GM12878 (cell line): Measurements from ENCODE around the gene SGF29. TPM values are rescaled to one million over a fixed set of nuclear protein-coding genes. Genes with fewer than 3 reads are reported as not detected.

Experiments
- ATAC-seq: fragments of 200-7000 bp; cut with Tn5 transposase; 3 replicates; pipeline ENCODE4 v1.9.1; 2020; ENCODE audit warnings: mild to moderate bottlenecking, moderate library complexity
- BruUV-seq: library from RNA; stranded (reverse); fragments of 400-500 nt; replicated peaks from 2 replicates; lab custom pipeline; 2021; lab: Mats Ljungman, UMichigan
- CTCF ChIA-PET: fragments of 300-600 bp; sonication (Branson Sonifier 250); formaldehyde crosslinking; extraction: SDS; loops from one replicate; lab custom pipeline; 2021; ENCODE audit warnings: inconsistent platforms; lab: Yijun Ruan, JAX
- POLR2A ChIA-PET: fragments of 350-600 bp; formaldehyde crosslinking; extraction: SDS; loops from one replicate; lab custom pipeline; 2021; ENCODE audit warnings: inconsistent platforms; lab: Charles Lee
- RAD21 ChIA-PET: fragments of 300-600 bp; sonication (Branson Sonifier 250); formaldehyde crosslinking; loops from one replicate; lab custom pipeline; 2023; ENCODE audit warnings: antibody characterized with exemption; ENCODE audit not compliant: unreplicated experiment; lab: Charles Lee
- SMC1A ChIA-PET: fragments of 300-600 bp; sonication (Branson Sonifier 250); formaldehyde crosslinking; loops from one replicate; lab custom pipeline; 2023; ENCODE audit not compliant: unreplicated experiment, uncharacterized antibody; lab: Charles Lee
- DNase-seq: peaks from one replicate; pipeline ENCODE4 v3.0.0-alpha.2; 2011; ENCODE audit warnings: low read depth, low spot score
- FAIRE-seq: peaks from 3 replicates; lab custom pipeline; 2011; peaks lifted over from hg19 to GRCh38; lab: Jason Lieb, UNC
- H2AFZ ChIP-seq: 2 replicates; pipeline ENCODE4 v1.6.0; 2011; ENCODE audit warnings: low read depth, low read length, control low read depth; ENCODE audit not compliant: control insufficient read depth
- H3K27ac ChIP-seq: 2 replicates; pipeline ENCODE4 v1.5.1; 2011; ENCODE audit warnings: control low read depth; ENCODE audit not compliant: control insufficient read depth, insufficient read depth
- H3K27me3 ChIP-seq, 2 experiments: replicated peaks in 1 of 2; 2 replicates each; pipeline versions ENCODE4 v1.6.0 to v1.6.1; 2011; ENCODE audit warnings: low read length in 1 of 2; ENCODE audit not compliant: control insufficient read depth in 2 of 2, insufficient read depth in 2 of 2
- H3K36me3 ChIP-seq, 2 experiments: 2 replicates each; pipeline ENCODE4 v1.5.1; 2011; ENCODE audit warnings: low read length in 1 of 2; ENCODE audit not compliant: control insufficient read depth in 2 of 2, insufficient read depth in 2 of 2
- H3K4me1 ChIP-seq: 2 replicates; pipeline ENCODE4 v1.6.1; 2011; ENCODE audit warnings: mild to moderate bottlenecking, low read length, moderate library complexity, mixed read lengths; ENCODE audit not compliant: control insufficient read depth, insufficient read depth
- H3K4me2 ChIP-seq: 2 replicates; pipeline ENCODE4 v1.6.0; 2011; ENCODE audit warnings: control low read depth; ENCODE audit not compliant: control insufficient read depth, insufficient read depth
- H3K4me3 ChIP-seq: fragments of 200-600 bp; sonication (generic); 2 replicates; pipeline ENCODE4 v1.5.1; 2016
- H3K79me2 ChIP-seq: 2 replicates; pipeline ENCODE4 v1.6.0; 2011; ENCODE audit warnings: low read length; ENCODE audit not compliant: control insufficient read depth, insufficient read depth
- H3K9ac ChIP-seq: 2 replicates; pipeline ENCODE4 v1.8.0; 2011; ENCODE audit warnings: low read length, control low read depth, mixed read lengths; ENCODE audit not compliant: control insufficient read depth, insufficient read depth
- H3K9me3 ChIP-seq: replicated peaks from 3 replicates; pipeline ENCODE4 v1.5.1; 2011; ENCODE audit warnings: mild to moderate bottlenecking, low read length; ENCODE audit not compliant: control insufficient read depth, insufficient read depth
- H4K20me1 ChIP-seq: 2 replicates; pipeline ENCODE4 v1.6.0; 2011; ENCODE audit not compliant: control insufficient read depth, insufficient read depth
- BMI1 ChIP-seq: fragments of 450-650 bp; IDR thresholded peaks from 2 replicates; pipeline ENCODE4 v1.6.1; 2016; ENCODE audit warnings: mild to moderate bottlenecking, moderate library complexity, borderline replicate concordance
- CREB1 ChIP-seq: IDR thresholded peaks from 2 replicates; pipeline ENCODE4 v1.6.1; 2012; ENCODE audit warnings: low read depth, mild to moderate bottlenecking, inconsistent platforms
- CTCF ChIP-seq, 3 experiments: IDR thresholded peaks in 2 of 3; conservative IDR thresholded peaks in 1 of 3; 2 replicates each; pipeline ENCODE4 v1.5.1; 2011; ENCODE audit warnings: low read depth in 3 of 3, low read length in 3 of 3, mild to moderate bottlenecking in 3 of 3, control low read depth in 2 of 3, moderate library complexity in 2 of 3, inconsistent platforms in 1 of 3, mixed read lengths in 1 of 3; ENCODE audit not compliant: control insufficient read depth in 2 of 3, insufficient read depth in 1 of 3; ENCODE audit errors: extremely low read depth in 1 of 3
- DPF2 ChIP-seq: fragments of 450-650 bp; IDR thresholded peaks from 2 replicates; pipeline ENCODE4 v1.6.1; 2017; ENCODE audit warnings: mild to moderate bottlenecking
- JUNB ChIP-seq: IDR thresholded peaks from 2 replicates; pipeline ENCODE4 v1.6.1; 2016; ENCODE audit warnings: antibody characterized with exemption, mild to moderate bottlenecking
- POU2F2 ChIP-seq: IDR thresholded peaks from 3 replicates; pipeline ENCODE4 v1.6.1; 2011; ENCODE audit warnings: low read depth, mild to moderate bottlenecking, low read length, borderline replicate concordance
- RAD21 ChIP-seq: IDR thresholded peaks from 2 replicates; pipeline ENCODE4 v1.6.1; 2011; ENCODE audit warnings: mild to moderate bottlenecking, low read depth, low read length, moderate library complexity; ENCODE audit not compliant: insufficient read depth
- RB1 ChIP-seq: fragments of 450-650 bp; formaldehyde crosslinking; IDR thresholded peaks from 2 replicates; pipeline ENCODE4 v1.6.1; 2017; ENCODE audit warnings: mild to moderate bottlenecking, borderline replicate concordance
- RELA ChIP-seq: fragments of 450-650 bp; IDR thresholded peaks from 2 replicates; pipeline ENCODE4 v1.8.0; 2014; ENCODE audit warnings: borderline replicate concordance; ENCODE audit not compliant: partially characterized antibody
- SIN3A ChIP-seq: IDR thresholded peaks from 2 replicates; pipeline ENCODE4 v1.6.1; 2012; ENCODE audit warnings: low read depth, low read length, improper control_type of control experiment
- SMC3 ChIP-seq: IDR thresholded peaks from 2 replicates; pipeline ENCODE4 v1.6.1; 2011; ENCODE audit warnings: low read length, improper control_type of control experiment, borderline replicate concordance
- WRNIP1 ChIP-seq: IDR thresholded peaks from 2 replicates; pipeline ENCODE4 v1.6.1; 2011; ENCODE audit warnings: low read depth, low read length, improper control_type of control experiment, borderline replicate concordance
- YY1 ChIP-seq: IDR thresholded peaks from 2 replicates; pipeline ENCODE4 v1.6.1; 2011; ENCODE audit warnings: low read depth, mild to moderate bottlenecking, low read length
- WGBS: methylation state at CpG from one replicate; pipeline ENCODE4 v1.1.6; 2016; ENCODE audit warnings: low lambda C conversion rate; ENCODE audit not compliant: insufficient replicate concordance, insufficient coverage; ENCODE audit errors: missing lambda C conversion rate; 5-methylcytosine and 5-hydroxymethylcytosine counted together
- in situ Hi-C: fragments of 300-500 bp; cut with MboI; formaldehyde crosslinking; loops from 9 replicates; pipeline ENCODE4 v1.14.3; 2018; ENCODE audit warnings: mixed read lengths
- intact Hi-C: fragments of 100-400 bp; cut with micrococcal nuclease; formaldehyde crosslinking; loops from one replicate; pipeline ENCODE4 v1.14.2; 2022; ENCODE audit not compliant: unreplicated experiment
- polyA plus RNA-seq, 11 experiments: library from polyadenylated mRNA; depleted of rRNA in 4 of 11; unstranded in 6 of 11; stranded (reverse) in 5 of 11; fragments of >200 nt; fragmentation: Nextera tagmentation in 4 of 11; fragmentation: Illumina TruSeq in 1 of 11; extraction: Ambion mirVana in 4 of 11; extraction: Trizol in 1 of 11; gene quantifications; 1 replicate in 1 of 11; 2 replicates in 10 of 11; pipeline versions ENCODE4 v1.2.1 to v1.2.3, GENCODE V29; 2011 to 2016; ENCODE audit warnings: inconsistent platforms in 2 of 11, missing spikeins in 2 of 11, low read depth in 1 of 11
- total RNA-seq, 4 experiments: library from RNA; depleted of rRNA in 3 of 4; stranded (reverse); fragments of >200 nt in 3 of 4; fragmentation: Illumina TruSeq in 1 of 4; extraction: Trizol in 1 of 4; gene quantifications; 2 replicates each; pipeline versions ENCODE4 v1.2.1 to v1.2.3, GENCODE V29; 2013 to 2021
- TF ChIP-seq, protein P1 (sequence below): fragments of 450-650 bp; IDR thresholded peaks from 2 replicates; pipeline ENCODE4 v1.6.1; 2014; ENCODE audit warnings: mild to moderate bottlenecking
- TF ChIP-seq, protein P2 (sequence below): fragments of 450-650 bp; IDR thresholded peaks from 2 replicates; pipeline ENCODE4 v1.6.1; 2017; ENCODE audit warnings: low read depth, mild to moderate bottlenecking, moderate library complexity

Gene SGF29
- total and polyA plus RNA-seq, 10 of the 15 experiments (the other 5 are each of a cell fraction or from before 2014, with no cell fraction given): 2.2 to 20.1 (median 12.3) TPM

DNA sequence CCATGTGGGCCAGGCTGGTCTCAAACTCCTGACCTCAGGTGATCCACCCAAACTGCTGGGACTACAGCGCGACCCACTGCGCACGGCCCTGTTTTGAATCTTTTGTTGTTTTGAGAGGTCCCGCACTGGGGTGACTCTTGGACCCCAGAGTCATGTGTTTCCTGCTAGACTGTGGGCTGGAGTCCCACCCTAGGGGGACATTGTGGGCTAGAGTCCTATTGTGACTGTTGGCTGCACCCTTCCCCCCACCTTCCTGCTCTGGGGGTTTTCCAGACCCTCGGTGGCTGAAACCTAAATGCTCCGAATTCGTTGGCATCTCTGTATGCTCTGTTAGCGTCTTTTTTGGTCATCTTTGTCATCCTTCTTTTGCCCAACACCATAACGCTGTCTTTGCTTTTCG is 30.9 kb upstream of the SGF29 start (continued):
- TF ChIP-seq SMC3: no peak
- no peak for TF ChIP-seq CREB1
- no peak for TF ChIP-seq SIN3A
- TF ChIP-seq, protein P1, sequence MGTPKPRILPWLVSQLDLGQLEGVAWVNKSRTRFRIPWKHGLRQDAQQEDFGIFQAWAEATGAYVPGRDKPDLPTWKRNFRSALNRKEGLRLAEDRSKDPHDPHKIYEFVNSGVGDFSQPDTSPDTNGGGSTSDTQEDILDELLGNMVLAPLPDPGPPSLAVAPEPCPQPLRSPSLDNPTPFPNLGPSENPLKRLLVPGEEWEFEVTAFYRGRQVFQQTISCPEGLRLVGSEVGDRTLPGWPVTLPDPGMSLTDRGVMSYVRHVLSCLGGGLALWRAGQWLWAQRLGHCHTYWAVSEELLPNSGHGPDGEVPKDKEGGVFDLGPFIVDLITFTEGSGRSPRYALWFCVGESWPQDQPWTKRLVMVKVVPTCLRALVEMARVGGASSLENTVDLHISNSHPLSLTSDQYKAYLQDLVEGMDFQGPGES: no peak
- peak; percentile 80 for TF ChIP-seq RELA
- TF ChIP-seq JUNB: no peak
- TF ChIP-seq DPF2: peak; percentile 46
- TF ChIP-seq, protein P2, sequence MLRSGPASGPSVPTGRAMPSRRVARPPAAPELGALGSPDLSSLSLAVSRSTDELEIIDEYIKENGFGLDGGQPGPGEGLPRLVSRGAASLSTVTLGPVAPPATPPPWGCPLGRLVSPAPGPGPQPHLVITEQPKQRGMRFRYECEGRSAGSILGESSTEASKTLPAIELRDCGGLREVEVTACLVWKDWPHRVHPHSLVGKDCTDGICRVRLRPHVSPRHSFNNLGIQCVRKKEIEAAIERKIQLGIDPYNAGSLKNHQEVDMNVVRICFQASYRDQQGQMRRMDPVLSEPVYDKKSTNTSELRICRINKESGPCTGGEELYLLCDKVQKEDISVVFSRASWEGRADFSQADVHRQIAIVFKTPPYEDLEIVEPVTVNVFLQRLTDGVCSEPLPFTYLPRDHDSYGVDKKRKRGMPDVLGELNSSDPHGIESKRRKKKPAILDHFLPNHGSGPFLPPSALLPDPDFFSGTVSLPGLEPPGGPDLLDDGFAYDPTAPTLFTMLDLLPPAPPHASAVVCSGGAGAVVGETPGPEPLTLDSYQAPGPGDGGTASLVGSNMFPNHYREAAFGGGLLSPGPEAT: peak; percentile 43; the same call in 1 of the 2 replicates

DNA sequence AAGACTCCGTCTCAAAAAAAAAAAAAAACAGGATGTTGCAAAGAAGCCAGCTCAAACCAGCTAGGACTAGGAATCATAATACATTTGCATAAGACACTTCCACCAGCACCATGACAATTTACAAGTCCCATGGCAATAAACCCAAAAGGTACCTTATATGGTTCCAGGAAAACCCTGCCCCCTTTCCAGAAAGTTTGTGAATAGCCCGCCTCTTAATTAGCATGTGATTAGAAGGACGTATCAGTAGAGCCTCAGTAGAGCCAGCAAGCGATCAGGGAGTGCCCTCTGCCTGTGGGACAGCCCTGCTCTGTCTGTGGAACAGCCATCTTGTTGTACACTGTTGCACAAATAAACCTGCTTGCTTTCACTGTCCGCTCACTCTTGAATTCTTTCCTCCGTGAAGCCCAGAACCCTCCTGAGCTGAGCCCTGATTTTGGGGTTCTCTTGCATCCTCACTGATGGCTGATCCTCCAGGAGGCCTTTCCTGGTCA is 29.0 kb upstream of the SGF29 start:
- intact Hi-C loops: no loop called here
- Histone ChIP-seq H3K27ac (no peak overlapping the region), H3K79me2 (no peaks in the 10 kb centered on the region), H3K4me3 (no peak overlapping the region), H3K4me1 (peaks cover 10% of the 10 kb centered on the region; the same call in 1 of the 2 replicates), H3K36me3 (no peaks in the 10 kb centered on the region), H3K9ac (no peak overlapping the region), H3K27me3 (no peaks in the 10 kb centered on the region; a peak in 1 of 4 replicates), H2AFZ (no peak overlapping the region), H3K9me3 (no peaks in the 10 kb centered on the region), H3K4me2 (no peak overlapping the region), H4K20me1 (no peaks in the 10 kb centered on the region)
- in situ Hi-C loops: no loop called here
- no TSS peak for BruUV-seq
- ChIA-PET POLR2A (interaction anchor here (0.6 kb wide), 1 partner anchor 16 kb away, joined by 4 read pairs; no protein-coding TSS in a partner anchor), RAD21 (no interaction called here), CTCF (no interaction called here), SMC1A (interaction anchor here (0.6 kb wide), 1 partner anchor 13 kb away, joined by 3 read pairs; no protein-coding TSS in a partner anchor)
- FAIRE-seq (no peak), ATAC-seq (peak; percentile 61), DNase-seq (no peak)
- 33% methylated on average over 6 of the region's 6 CpGs for WGBS
- TF ChIP-seq POU2F2 (0 out of 3 replicates have a peak, but pooled peaks have one; percentile 31), BMI1 (no peak), RB1 (no peak), YY1 (0 out of 2 replicates have a peak, but pooled peaks have one; percentile 48), WRNIP1 (no peak), RAD21 (peak; percentile 41; the same call in 1 of the 2 replicates), CTCF (IDR thresholded peaks at IDR 0.05 in 2 of 3, conservative IDR thresholded peaks at IDR 0.05 in 1 of 3; ENCODE audit: control insufficient read depth in 2 of 3, extremely low read depth in 1 of 3, insufficient read depth in 1 of 3, low read depth in 3 of 3, low read length in 3 of 3) (peak; percentile 10 to 19 (median 17); a peak in 4 of 6 replicates), SMC3 (0 out of 2 replicates have a peak, but pooled peaks have one; percentile 3)
